GM12801 (cell line): ENCODE results near the gene ADCY5.

ENCODE experiments used
- CTCF ChIP-seq: IDR thresholded peaks from one replicate; pipeline ENCODE4 v1.5.1; 2011; ENCODE audit warnings: control low read depth; ENCODE audit not compliant: insufficient read length; ENCODE audit errors: extremely low read depth

ADCY5 gene

GRCh38 chr3:123339302-123339701, 109.6 kb downstream of the ADCY5 start:
- TF ChIP-seq CTCF = no peak

GRCh38 chr3:123338620-123339061, 110.2 kb downstream of the ADCY5 start:
- TF ChIP-seq CTCF = no peak

- TF ChIP-seq CTCF = no peak
Observed at GRCh38 chr3:123337948-123338619, 110.8 kb downstream of the ADCY5 start.

DNA sequence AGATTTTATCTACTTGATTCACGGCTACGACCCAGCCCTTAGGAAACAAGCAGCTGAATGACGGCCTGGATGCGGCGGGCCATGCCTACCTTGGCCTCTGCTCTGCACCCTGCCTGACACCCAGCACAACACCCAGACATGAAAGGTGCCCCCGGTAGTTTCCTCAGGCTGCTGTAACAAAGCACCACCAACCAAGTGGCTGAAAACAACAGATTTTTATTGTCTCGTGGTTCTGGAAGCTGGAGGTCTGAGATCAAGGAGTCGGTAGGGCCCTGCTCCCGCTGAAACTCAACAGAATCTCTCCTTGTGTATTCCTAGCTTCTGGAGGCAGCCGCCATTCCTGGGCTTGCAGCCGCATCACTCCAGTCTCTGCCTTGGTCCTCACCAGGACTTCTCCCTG, 111.7 kb downstream of the ADCY5 start:
- no peak for TF ChIP-seq CTCF

DNA sequence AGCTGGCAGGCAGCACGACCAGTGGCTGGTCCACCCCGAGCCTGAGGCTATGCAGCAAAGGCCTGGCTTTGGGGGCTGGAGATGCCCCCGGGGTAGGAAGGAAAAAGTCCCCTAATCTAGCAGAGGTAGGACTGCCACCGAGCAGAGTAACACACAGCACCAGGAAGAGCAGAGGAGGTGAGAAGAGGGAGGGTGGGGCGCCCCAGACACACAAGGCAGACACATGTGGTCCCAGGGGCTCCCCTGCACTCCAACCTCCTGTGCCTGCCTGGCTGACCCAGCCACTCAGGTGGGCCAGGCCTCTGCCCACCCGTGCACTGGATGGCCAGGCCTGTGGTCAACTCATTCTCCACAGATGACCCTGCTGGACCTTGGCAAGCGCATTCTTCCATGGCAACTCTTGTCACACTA, 112.4 kb downstream of the ADCY5 start:
- no peak for TF ChIP-seq CTCF

GRCh38 chr3:123336001-123336400, 112.9 kb downstream of the ADCY5 start:
- no peak for TF ChIP-seq CTCF

DNA sequence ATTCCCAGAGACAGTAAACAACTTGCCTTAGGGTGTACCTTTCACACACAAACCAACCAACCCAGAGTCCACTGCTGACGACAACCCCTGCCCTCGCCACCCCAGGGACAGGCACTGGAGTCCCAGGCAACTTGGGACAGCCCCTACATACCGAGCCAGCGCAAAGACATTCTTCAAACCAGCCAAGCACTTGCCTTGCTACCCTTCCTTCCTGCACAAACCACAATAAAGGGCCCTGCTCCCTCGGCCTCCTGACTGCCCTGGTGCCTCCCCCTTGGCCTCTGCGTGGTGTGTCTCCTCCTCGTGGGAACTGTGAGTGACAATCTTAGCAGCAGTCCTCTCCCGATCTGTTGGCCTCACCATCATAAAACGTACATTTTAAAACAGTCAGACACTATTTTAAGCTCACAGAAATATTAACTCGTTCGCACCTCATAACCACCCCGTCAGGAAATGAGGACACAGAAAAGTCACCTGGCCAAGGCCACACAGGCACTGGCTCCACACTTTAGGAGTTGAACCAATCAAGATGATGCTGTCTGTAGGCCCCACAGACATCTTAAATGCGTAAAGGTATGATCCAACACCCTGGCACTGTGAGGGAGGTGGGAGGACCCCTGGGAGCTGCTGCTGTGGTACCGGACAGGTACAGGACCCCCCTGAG, 113.8 kb downstream of the ADCY5 start:
- TF ChIP-seq CTCF = no peak
